Measurements from ENCODE around the gene C4orf33. TPM values are rescaled to one million over a fixed set of nuclear protein-coding genes. Genes with fewer than 3 reads are reported as not detected.
"Not testable (repeated sequence)": the region's sequence is repeated elsewhere in the genome, so short reads cannot be mapped to it uniquely, and the experiment has no call there.

The C4orf33 gene
- total RNA-seq, 3 donors from 2014 or later = 2.1 to 2.8 (median 2.8) TPM

GRCh38 chr4:129098531-129099001 lies 2.6 kb downstream of the C4orf33 start:
- DNase-seq (no peak), ATAC-seq (no peak)
- Mint-ChIP-seq H3K27me3 (ENCODE audit: low read depth) (no peaks in the 10 kb centered on the region), H3K4me1 (ENCODE audit: low read depth) (peaks cover 27% of the 10 kb centered on the region), H3K36me3 (ENCODE audit: insufficient read depth) (peaks cover 4% of the 10 kb centered on the region), H3K9me3 (no peaks in the 10 kb centered on the region), H3K4me3 (no peak overlapping the region)

DNA sequence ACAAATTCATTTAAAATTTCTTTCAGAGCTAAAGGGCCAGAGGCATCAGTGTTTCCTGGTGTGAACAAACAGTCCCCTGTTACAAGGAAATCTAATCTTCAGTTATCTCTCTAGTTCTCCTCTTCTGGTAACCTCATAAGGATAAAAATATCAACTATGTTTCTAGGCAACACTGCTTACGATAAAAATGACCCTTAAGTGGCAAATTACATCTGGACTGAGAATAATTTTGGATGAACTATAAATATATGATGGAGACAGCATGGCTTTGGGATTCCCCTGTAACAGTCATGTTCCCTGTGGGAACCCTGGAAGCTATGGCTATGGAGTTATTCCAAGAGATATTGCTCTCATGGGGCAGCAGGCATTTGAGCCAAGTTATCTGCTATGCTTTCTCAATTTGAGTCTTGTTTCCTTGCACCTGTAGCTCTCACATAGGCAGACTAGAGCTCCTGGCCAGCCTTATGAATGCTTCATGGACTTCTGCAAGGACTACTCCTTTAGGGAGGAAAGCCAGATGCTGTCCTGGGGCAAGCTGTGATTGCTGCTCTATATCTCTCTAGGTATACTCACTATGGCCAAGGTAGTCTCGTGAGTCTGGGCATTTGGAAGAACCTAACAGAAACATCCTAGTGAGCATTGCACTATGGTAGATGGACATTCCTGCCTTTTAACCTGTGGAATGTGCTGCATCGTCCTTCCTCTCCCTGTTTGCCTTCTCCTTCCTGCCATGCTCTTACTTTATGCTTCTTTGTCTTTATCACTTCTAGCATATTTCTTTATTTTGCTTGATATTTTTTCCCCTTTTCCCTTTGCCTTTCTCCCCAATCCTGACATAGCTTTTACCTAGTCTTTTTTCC lies 14.2 kb downstream of the C4orf33 start:
- Mint-ChIP-seq H3K4me3 (no peak overlapping the region), H3K4me1 (ENCODE audit: low read depth) (no peaks in the 10 kb centered on the region), H3K36me3 (ENCODE audit: insufficient read depth) (peaks cover 7% of the 10 kb centered on the region), H3K9me3 (no peaks in the 10 kb centered on the region), H3K27me3 (ENCODE audit: low read depth) (no peaks in the 10 kb centered on the region)
- DNase-seq (no peak), ATAC-seq (no peak)

GRCh38 chr4:129110931-129111330 lies 15.0 kb downstream of the C4orf33 start:
- Mint-ChIP-seq H3K4me1 (ENCODE audit: low read depth) (no peaks in the 10 kb centered on the region), H3K4me3 (no peak overlapping the region), H3K27me3 (ENCODE audit: low read depth) (no peaks in the 10 kb centered on the region), H3K9me3 (no peaks in the 10 kb centered on the region), H3K36me3 (ENCODE audit: insufficient read depth) (peaks cover 7% of the 10 kb centered on the region)
- ATAC-seq = no peak
- no peak for DNase-seq

DNA sequence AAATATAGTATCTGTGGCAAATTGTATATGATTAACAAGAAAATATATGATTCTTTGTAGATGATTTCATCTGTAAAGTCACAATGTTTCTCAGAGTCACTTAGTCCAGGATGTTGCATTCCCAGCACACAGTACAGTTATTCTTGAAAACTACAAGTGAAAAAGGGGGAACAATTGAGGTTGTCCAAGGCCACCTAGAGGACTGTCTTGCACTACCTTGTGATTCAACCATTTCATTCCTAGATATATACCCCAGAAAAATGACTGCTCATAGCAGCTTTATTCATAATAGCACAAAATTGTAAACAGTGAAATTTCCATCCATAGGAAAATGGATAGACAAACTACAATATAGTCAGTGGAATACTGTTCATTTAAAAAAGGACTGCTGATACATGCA lies 16.0 kb downstream of the C4orf33 start:
- Mint-ChIP-seq H3K4me1 (ENCODE audit: low read depth) (no peaks in the 10 kb centered on the region), H3K36me3 (ENCODE audit: insufficient read depth) (peaks cover 7% of the 10 kb centered on the region), H3K27me3 (ENCODE audit: low read depth) (no peaks in the 10 kb centered on the region), H3K9me3 (no peaks in the 10 kb centered on the region), H3K4me3 (no peak overlapping the region)
- DNase-seq = no peak
- no peak for ATAC-seq

GRCh38 chr4:129113434-129113833 lies 17.5 kb downstream of the C4orf33 start:
- DNase-seq (no peak), ATAC-seq (no peak)
- Mint-ChIP-seq H3K27me3 (ENCODE audit: low read depth) (no peaks in the 10 kb centered on the region), H3K4me1 (ENCODE audit: low read depth) (no peaks in the 10 kb centered on the region), H3K36me3 (ENCODE audit: insufficient read depth) (peaks cover 7% of the 10 kb centered on the region), H3K4me3 (no peak overlapping the region), H3K9me3 (no peaks in the 10 kb centered on the region)

DNA sequence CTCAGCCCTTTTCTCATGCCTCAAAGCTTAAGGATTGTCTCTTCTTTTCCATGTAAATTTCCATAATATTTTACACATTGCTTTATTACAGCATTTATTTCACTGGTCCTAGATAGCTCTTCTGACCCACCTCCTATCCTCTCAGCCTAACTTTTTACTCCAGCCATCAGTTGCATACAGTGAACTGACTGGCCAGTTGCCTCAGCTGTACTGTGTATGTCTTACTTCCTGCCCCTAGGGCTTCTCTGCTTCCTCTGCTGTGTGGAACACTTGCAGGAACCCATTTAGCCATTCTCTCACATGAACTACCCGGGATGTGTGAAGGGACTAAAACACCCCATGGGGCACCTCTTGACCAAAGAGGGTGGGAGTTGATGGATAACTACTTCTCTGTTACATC lies 18.0 kb downstream of the C4orf33 start:
- Mint-ChIP-seq H3K36me3 (ENCODE audit: insufficient read depth) (peaks cover 7% of the 10 kb centered on the region), H3K4me1 (ENCODE audit: low read depth) (no peaks in the 10 kb centered on the region), H3K4me3 (no peak overlapping the region), H3K9me3 (no peaks in the 10 kb centered on the region), H3K27me3 (ENCODE audit: low read depth) (no peaks in the 10 kb centered on the region)
- no peak for ATAC-seq
- DNase-seq = no peak

DNA sequence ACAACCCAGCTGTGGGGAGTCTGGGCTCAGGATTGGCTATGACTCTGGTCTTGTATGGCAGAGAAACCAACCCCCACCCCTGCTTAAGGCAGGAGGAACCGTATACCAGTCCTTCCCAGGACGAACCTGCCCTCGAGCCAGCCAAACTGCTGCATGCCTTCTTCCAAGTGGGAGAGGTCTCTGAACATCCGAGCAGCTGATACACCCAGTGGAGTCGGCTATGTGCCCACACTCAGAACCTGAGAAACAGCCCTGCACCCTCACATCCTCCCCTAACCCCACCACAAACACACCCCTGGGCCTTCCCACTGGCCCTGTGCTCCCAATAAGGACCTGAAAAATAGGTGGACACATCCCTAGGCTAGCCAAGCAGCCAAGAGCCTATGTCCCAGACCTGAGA lies 21.8 kb downstream of the C4orf33 start:
- Mint-ChIP-seq H3K4me3 (no peak overlapping the region), H3K27me3 (ENCODE audit: low read depth) (no peaks in the 10 kb centered on the region), H3K9me3 (no peaks in the 10 kb centered on the region), H3K36me3 (ENCODE audit: insufficient read depth) (no peaks in the 10 kb centered on the region), H3K4me1 (ENCODE audit: low read depth) (no peaks in the 10 kb centered on the region)
- DNase-seq (no peak), ATAC-seq (no peak)

DNA sequence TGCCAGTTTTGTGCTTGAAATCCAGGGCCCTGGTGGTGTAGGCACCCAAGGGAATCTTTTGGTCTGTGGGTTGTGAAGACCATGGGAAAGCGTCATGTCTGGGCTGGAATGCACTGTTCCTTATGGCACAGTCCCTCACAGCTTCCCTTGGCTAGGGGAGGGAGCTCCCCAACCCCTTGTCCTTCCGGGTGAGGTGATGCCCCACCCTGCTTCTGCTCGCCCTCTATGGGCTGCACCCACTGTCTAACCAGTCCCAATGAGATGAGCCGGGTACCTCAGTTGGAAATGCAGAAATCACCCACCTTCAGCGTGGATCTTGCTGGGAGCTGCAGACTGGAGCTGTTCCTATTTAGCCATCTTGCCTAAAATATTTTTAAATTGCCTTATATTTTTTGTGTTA lies 30.7 kb downstream of the C4orf33 start:
- not testable (repeated sequence) for H3K4me1 Mint-ChIP-seq (ENCODE audit: low read depth); H3K27me3 Mint-ChIP-seq (ENCODE audit: low read depth)

DNA sequence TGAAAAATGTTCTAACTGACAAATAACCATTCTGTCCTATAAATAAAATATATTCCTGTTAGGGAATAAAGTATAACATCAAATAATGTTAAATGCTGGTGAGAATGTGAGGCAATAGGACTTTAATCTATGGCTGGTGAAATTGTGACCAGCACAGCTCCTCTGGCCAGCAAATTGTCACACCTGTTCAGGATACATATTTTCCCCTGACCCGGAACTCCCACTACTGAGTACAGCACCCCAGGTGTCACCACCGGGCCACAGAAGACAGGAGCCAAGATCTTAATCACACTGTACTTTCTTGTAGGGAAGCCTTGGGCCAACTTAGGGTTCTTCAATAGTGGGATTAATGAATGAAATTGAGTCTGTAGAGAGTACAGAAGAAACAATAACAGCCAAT lies 33.2 kb downstream of the C4orf33 start:
- Mint-ChIP-seq H3K4me1 (ENCODE audit: low read depth) (no peaks in the 10 kb centered on the region), H3K27me3 (ENCODE audit: low read depth) (no peaks in the 10 kb centered on the region), H3K9me3 (peaks cover 3% of the 10 kb centered on the region), H3K4me3 (no peak overlapping the region), H3K36me3 (ENCODE audit: insufficient read depth) (no peaks in the 10 kb centered on the region)
- DNase-seq (no peak), ATAC-seq (no peak)

More for the DNA sequence above, 30.7 kb downstream of the C4orf33 start:
- H3K4me3 Mint-ChIP-seq; DNase-seq; ATAC-seq; H3K36me3 Mint-ChIP-seq (ENCODE audit: insufficient read depth); H3K9me3 Mint-ChIP-seq: not testable (repeated sequence)

GRCh38 chr4:129131343-129131742 lies 35.4 kb downstream of the C4orf33 start:
- no peaks in the 10 kb centered on the region for H3K27me3 Mint-ChIP-seq (ENCODE audit: low read depth)
- no peak for DNase-seq

GRCh38 chr4:129136433-129136832 lies 40.5 kb downstream of the C4orf33 start:
- DNase-seq (no peak), ATAC-seq (no peak)
- no peak overlapping the region for H3K4me3 Mint-ChIP-seq
- H3K4me1 Mint-ChIP-seq (ENCODE audit: low read depth) = no peaks in the 10 kb centered on the region
- no peaks in the 10 kb centered on the region for H3K36me3 Mint-ChIP-seq (ENCODE audit: insufficient read depth)
- H3K27me3 Mint-ChIP-seq (ENCODE audit: low read depth) = peaks cover 4% of the 10 kb centered on the region
- no peaks in the 10 kb centered on the region for H3K9me3 Mint-ChIP-seq

More at GRCh38 chr4:129131343-129131742, 35.4 kb downstream of the C4orf33 start:
- no peaks in the 10 kb centered on the region for H3K9me3 Mint-ChIP-seq
- no peaks in the 10 kb centered on the region for H3K36me3 Mint-ChIP-seq (ENCODE audit: insufficient read depth)
- ATAC-seq = no peak
- H3K4me3 Mint-ChIP-seq = no peak overlapping the region
- H3K4me1 Mint-ChIP-seq (ENCODE audit: low read depth) = no peaks in the 10 kb centered on the region

- no peaks in the 10 kb centered on the region for H3K4me1 Mint-ChIP-seq (ENCODE audit: low read depth)
- DNase-seq = no peak
- H3K36me3 Mint-ChIP-seq (ENCODE audit: insufficient read depth) = no peaks in the 10 kb centered on the region
- peaks cover 4% of the 10 kb centered on the region for H3K27me3 Mint-ChIP-seq (ENCODE audit: low read depth)
- no peak for ATAC-seq
- H3K4me3 Mint-ChIP-seq = no peak overlapping the region
- no peaks in the 10 kb centered on the region for H3K9me3 Mint-ChIP-seq
These were observed 43.0 kb downstream of the C4orf33 start for GRCh38 chr4:129138810-129139496.

- DNase-seq = no peak
- ATAC-seq = no peak
- H3K4me3 Mint-ChIP-seq = no peak overlapping the region
- peaks cover 4% of the 10 kb centered on the region for H3K27me3 Mint-ChIP-seq (ENCODE audit: low read depth)
- no peaks in the 10 kb centered on the region for H3K36me3 Mint-ChIP-seq (ENCODE audit: insufficient read depth)
- no peaks in the 10 kb centered on the region for H3K4me1 Mint-ChIP-seq (ENCODE audit: low read depth)
- H3K9me3 Mint-ChIP-seq = no peaks in the 10 kb centered on the region
These were observed 44.6 kb downstream of the C4orf33 start for GRCh38 chr4:129140521-129140920.

DNA sequence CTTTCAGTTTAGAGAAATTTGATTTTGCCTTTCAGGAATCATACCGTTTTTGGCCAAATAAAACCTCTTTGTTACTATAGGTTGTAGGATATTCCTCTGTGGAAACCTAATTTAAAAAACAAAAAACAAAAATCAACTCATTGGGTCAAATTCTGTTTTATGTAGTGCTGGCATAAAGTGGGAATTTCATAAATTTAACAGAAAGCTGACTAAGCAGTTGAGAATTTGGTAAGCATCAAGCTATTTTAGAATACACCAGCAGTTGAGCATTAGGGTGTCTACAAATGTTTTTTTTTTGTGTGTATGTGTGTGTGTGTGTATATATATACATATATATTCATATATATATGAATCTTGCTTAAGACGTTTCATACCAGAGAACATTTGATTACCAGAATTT lies 47.4 kb downstream of the C4orf33 start:
- Mint-ChIP-seq H3K9me3 (no peaks in the 10 kb centered on the region), H3K4me3 (no peak overlapping the region), H3K27me3 (ENCODE audit: low read depth) (peaks cover 5% of the 10 kb centered on the region), H3K4me1 (ENCODE audit: low read depth) (no peaks in the 10 kb centered on the region), H3K36me3 (ENCODE audit: insufficient read depth) (no peaks in the 10 kb centered on the region)
- DNase-seq = no peak
- ATAC-seq = no peak

GRCh38 chr4:129144755-129145206 lies 48.8 kb downstream of the C4orf33 start:
- peaks cover 8% of the 10 kb centered on the region for H3K27me3 Mint-ChIP-seq (ENCODE audit: low read depth)
- DNase-seq = no peak

More at GRCh38 chr4:129144755-129145206, 48.8 kb downstream of the C4orf33 start:
- no peak overlapping the region for H3K4me3 Mint-ChIP-seq
- no peaks in the 10 kb centered on the region for H3K36me3 Mint-ChIP-seq (ENCODE audit: insufficient read depth)
- H3K4me1 Mint-ChIP-seq (ENCODE audit: low read depth) = no peaks in the 10 kb centered on the region
- no peak for ATAC-seq
- H3K9me3 Mint-ChIP-seq = no peaks in the 10 kb centered on the region
